Astrocyte of the spinal cord (primary cell): Measurements from ENCODE around the gene ZNRF3.

Experiments used
- DNase-seq: peaks from one replicate; pipeline ENCODE4 v3.0.0; 2011; ENCODE audit warnings: low read depth, low spot score
- H3K4me3 ChIP-seq: 2 replicates; pipeline ENCODE4 v1.5.1; 2011; ENCODE audit warnings: low read depth, mild to moderate bottlenecking, low read length, moderate library complexity
- in situ Hi-C: cut with HindIII; loops from 2 replicates; pipeline ENCODE4 v1.10.0; 2017; ENCODE audit warnings: low sequenced_read_pairs
- TF ChIP-seq, protein P1 (sequence below): IDR thresholded peaks from 2 replicates; pipeline ENCODE4 v1.5.1; 2012; ENCODE audit warnings: low read depth, mild to moderate bottlenecking, low read length, inconsistent platforms

The ZNRF3 gene

DNA sequence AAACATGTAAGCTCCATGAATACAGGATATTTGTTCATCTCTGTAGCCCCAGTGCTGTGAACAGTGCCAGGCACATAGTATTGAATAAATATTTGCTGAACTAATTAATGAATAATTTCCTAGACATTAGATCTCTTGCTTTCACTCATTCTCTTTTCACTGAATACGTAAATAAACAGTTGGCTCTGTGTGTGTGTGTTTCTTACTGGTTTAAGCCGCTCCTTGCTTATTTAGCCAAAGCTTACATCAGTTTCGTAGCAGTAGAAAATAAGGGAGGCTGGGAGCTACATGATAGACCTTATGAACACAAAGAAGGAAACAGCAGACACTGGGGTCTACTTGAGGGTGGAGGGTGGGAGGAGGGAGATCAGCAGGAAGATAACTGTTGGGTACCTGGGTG, 206.7 kb downstream of the ZNRF3 start:
- H3K4me3 ChIP-seq: no peak overlapping the region
- TF ChIP-seq, protein P1, sequence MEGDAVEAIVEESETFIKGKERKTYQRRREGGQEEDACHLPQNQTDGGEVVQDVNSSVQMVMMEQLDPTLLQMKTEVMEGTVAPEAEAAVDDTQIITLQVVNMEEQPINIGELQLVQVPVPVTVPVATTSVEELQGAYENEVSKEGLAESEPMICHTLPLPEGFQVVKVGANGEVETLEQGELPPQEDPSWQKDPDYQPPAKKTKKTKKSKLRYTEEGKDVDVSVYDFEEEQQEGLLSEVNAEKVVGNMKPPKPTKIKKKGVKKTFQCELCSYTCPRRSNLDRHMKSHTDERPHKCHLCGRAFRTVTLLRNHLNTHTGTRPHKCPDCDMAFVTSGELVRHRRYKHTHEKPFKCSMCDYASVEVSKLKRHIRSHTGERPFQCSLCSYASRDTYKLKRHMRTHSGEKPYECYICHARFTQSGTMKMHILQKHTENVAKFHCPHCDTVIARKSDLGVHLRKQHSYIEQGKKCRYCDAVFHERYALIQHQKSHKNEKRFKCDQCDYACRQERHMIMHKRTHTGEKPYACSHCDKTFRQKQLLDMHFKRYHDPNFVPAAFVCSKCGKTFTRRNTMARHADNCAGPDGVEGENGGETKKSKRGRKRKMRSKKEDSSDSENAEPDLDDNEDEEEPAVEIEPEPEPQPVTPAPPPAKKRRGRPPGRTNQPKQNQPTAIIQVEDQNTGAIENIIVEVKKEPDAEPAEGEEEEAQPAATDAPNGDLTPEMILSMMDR: no peak
- no peak for DNase-seq
- in situ Hi-C loops: no loop called here

DNA sequence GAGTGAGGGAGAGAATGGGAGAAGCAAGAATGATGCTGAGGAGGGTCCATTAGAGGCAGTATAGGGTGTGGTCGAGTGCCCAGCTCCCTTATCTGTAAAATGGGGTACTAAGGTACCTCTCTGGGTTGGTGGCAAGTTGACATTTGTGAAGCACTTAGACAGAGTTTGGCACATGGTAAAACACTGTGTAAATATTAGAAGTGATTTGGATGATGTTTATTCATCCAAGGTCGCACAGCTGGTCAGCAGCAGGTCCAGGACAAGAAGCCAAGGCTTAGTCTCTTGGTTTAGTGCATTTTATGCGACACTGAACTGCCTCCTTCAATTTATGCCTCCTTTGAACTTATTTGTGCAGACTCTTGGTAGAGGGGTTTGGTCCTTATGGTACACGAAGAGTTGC, 208.9 kb downstream of the ZNRF3 start:
- no peak for DNase-seq
- TF ChIP-seq, protein P1: no peak
- in situ Hi-C loops: no loop called here
- no peak overlapping the region for H3K4me3 ChIP-seq

DNA sequence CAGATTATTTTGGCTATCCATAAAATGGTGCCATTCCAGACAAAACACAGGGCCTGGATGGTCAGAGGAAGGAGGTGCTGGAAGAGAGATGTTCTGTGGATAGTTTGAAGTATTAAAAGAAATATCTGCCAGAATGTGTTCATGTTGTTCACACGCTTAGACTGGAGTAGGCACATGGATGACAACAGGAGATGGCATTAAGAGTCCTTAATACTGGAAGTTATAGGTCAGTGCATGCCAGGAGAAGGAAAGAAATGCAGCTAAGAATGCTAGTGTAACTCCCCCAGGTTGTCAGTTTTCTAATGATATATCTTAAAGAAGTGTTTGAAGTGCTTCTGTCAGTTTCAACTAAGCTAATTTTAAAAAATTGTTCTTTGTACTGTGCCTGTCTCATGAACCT, 209.7 kb downstream of the ZNRF3 start:
- DNase-seq: no peak
- in situ Hi-C loops: no loop called here
- TF ChIP-seq, protein P1: no peak
- no peak overlapping the region for H3K4me3 ChIP-seq

DNA sequence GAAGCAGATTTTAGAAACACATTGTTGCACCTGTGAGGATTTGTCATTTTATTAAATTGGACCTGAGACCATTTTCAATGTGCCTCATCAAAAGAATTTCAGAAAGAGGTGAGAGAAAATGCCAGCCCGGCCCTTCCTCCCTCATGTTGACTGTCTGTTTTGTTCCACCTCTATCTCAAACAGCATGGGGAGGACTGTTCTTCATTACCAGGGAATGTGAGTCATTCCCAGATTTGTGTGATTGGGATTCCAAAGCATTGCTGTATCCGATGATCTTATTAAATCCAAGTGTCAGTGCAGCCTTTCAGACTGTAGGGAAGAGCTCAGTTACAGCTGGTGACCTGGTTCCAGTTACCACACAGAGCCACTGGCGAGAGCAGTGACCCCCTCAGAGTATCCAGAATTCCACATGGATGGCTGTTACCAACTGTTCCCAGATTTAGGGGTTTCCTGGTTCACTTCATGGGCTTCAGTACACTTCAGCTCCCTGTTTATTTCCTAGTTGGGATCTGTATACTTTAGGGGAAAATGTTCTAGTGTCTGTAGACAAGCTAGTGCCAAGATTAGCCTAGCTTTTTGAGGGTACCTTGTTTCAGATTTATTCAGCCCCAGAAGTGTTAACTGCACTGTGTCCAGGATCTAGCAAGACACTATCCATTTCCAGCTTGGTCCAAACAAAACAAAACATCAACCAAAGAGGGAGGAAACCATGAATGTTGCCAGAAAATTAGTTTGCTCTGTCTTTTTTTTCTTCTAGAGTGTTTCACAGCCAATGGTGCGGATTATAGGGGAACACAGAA, 210.3 kb downstream of the ZNRF3 start:
- H3K4me3 ChIP-seq: no peak overlapping the region
- TF ChIP-seq, protein P1: no peak
- peak; percentile 43 for DNase-seq
- in situ Hi-C loops: no loop called here

DNA sequence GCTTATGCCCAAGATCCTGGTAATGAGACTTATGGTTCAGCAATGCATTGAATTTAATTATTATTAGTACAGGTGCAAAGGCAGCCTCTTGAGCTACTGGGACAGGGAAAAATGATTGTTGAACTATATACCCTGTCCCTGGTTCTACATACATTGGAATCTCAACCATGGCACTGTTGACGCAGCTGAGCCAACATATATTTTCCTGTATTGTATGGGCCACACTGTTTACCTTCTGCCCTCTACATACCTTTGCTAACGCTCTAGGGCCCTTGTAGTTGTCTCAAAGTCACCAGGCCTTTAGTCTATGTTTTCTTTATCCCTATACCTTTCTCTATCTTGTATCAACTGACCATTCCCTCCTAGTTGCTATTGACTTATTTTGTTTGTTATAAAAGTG, 212.1 kb downstream of the ZNRF3 start:
- no peak overlapping the region for H3K4me3 ChIP-seq
- TF ChIP-seq, protein P1: no peak
- in situ Hi-C loops: no loop called here
- no peak for DNase-seq

DNA sequence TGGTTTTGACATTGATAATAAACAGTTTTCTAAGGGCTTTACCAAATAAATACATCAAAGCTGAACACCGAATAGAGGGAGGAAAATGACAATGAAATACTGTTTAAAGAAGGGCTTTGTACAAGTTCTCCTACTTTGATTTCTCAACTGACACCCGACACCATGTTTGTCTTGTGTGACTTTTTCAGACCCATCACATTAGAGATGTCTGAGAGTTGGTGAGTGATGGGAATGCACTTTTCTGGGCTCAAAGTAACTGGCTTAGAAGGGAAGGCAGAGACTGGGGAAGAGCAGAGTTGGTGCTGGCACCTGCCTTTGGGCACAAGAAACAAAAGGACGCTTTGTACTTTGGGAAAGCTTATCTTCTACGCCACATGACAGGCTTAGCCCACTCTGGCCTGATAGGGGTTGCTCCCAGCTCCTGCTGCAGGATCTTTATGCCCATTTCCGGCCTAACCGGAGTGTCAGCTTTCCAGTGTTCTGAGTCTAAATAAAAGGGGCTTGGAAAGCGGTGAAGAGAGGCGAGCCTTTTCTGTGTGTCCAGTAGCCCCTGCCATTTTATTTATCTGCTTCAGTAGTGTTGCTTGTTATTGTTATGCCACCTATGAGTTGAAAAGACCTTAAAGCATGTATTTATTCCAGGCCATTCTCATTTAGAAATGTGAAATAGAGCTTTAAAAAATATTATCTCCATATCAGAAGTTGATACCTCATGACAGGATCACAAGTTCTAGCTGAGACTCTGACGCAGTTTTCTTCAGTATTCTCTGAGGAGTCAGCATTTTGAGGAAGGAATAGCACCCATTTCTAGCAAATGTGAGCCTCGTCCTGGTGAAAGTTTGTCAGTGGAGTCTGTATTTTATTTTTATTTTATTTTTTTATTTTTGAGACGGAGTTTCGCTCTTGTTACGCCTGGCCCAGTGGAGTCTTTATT, 213.6 kb downstream of the ZNRF3 start:
- in situ Hi-C loops: no loop called here
- H3K4me3 ChIP-seq: no peak overlapping the region
- no peak for DNase-seq
- TF ChIP-seq, protein P1: no peak
